Thoracic aorta (tissue), 2 donors: Measurements from ENCODE around the gene OSBP2. TPM values are rescaled to one million over a fixed set of nuclear protein-coding genes. Genes with fewer than 3 reads are reported as not detected.

ENCODE experiments used
- ATAC-seq: fragments of 150-250 bp; one replicate; pipeline ENCODE4 v1.8.0; 2017; ENCODE audit warnings: low read depth; ENCODE audit not compliant: insufficient number of reproducible peaks, low FRiP score
- DNase-seq: peaks from one replicate; pipeline ENCODE4 v3.0.0-alpha.2; 2020; ENCODE audit warnings: low spot score
- H3K27ac ChIP-seq, 2 donors: fragments of 200-600 bp; sonication (generic); 1 replicate in 1 of 2; 2 replicates in 1 of 2; pipeline ENCODE4 v1.5.1; 2016; ENCODE audit warnings: mild to moderate bottlenecking in 2 of 2, moderate library complexity in 2 of 2
- H3K27me3 ChIP-seq: fragments of 200-600 bp; sonication (generic); replicated peaks from 2 replicates; pipeline ENCODE4 v1.6.0; 2016; ENCODE audit warnings: mild to moderate bottlenecking; ENCODE audit not compliant: insufficient read depth
- H3K36me3 ChIP-seq: fragments of 200-600 bp; sonication (generic); one replicate; pipeline ENCODE4 v1.5.1; 2016
- H3K4me1 ChIP-seq, 2 donors: fragments of 200-600 bp; sonication (generic); 1 replicate in 1 of 2; 2 replicates in 1 of 2; pipeline versions ENCODE4 v1.5.1 to v1.6.0; 2016; ENCODE audit warnings: low read depth in 2 of 2, mild to moderate bottlenecking in 1 of 2; ENCODE audit not compliant: control insufficient read depth in 1 of 2
- H3K4me3 ChIP-seq: fragments of 200-600 bp; sonication (generic); 2 replicates; pipeline ENCODE4 v1.5.1; 2016; ENCODE audit warnings: mild to moderate bottlenecking
- H3K9me3 ChIP-seq: fragments of 200-600 bp; sonication (generic); 2 replicates; pipeline ENCODE4 v1.5.1; 2016
- CTCF ChIP-seq: fragments of 200-600 bp; sonication (generic); IDR thresholded peaks from one replicate; pipeline ENCODE4 v1.5.1; 2019; ENCODE audit warnings: antibody characterized with exemption
- total RNA-seq, 2 donors: library from RNA; depleted of rRNA; stranded (reverse); fragments of >200 nt; gene quantifications; one replicate each; pipeline versions ENCODE4 v1.1.0 to v1.2.3, GENCODE V29; 2016

OSBP2 gene
- total RNA-seq, 2 donors from 2014 or later: 0.71 to 3.0 TPM

DNA sequence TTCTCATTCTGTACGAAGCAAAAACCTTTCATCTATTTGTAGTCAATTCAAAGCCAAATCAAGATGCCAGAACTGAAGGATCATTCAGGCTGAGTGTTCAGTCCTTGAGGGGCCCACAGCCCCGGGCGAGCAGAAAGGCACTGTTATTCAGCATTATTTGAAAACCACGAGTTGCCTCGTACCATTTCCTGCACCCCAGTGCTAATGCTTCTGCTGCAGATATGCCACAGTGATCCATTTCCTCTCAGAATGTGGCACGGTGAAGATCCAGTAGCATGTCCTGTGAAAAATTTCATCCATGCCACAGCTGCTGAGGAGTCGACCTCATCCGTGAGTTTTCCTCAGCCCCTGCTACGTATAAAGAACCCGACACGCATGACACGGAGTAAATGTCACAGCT, 85.4 kb downstream of the OSBP2 start:
- TF ChIP-seq CTCF: no peak
- DNase-seq: no peak
- ATAC-seq: no peak
- H3K9me3 ChIP-seq: no peaks in the 10 kb centered on the region
- no peaks in the 10 kb centered on the region for H3K27me3 ChIP-seq
- H3K4me1 ChIP-seq: no peaks in the 10 kb centered on the region
- no peak overlapping the region for H3K27ac ChIP-seq
- no peaks in the 10 kb centered on the region for H3K36me3 ChIP-seq
- no peak overlapping the region for H3K4me3 ChIP-seq

DNA sequence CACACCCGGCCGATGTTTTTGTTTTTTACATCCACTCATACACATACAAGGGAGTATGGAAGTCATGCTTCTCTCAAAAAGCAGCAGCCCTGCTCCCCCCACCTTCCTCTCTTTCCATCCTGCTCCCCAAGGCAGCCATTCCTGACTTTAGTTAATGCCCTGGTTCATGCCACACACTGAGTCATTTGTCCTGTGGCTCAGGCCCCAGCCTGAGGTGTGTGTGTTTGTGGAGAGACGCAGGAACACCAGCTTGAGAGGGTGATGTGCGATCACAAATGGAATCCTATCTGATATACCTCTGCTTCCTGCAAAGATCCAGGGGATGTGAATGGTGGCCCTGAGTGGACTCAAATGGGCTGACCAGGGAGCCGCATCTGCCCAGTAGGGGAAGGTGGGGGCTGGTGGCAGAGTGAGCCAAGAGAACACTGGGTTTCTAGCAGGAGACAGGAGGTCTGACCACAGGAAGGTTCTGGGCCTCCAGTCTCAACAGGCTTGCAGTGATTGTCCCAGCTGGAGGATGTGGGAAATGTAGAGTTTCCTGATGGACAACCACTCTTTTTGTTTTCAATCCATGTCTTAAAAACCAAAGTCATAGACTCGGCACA, 86.7 kb downstream of the OSBP2 start:
- ATAC-seq (no peak), DNase-seq (no peak)
- no peak for TF ChIP-seq CTCF
- H3K9me3 ChIP-seq: no peaks in the 10 kb centered on the region
- H3K27me3 ChIP-seq: no peaks in the 10 kb centered on the region
- H3K4me3 ChIP-seq: no peak overlapping the region
- H3K4me1 ChIP-seq: no peaks in the 10 kb centered on the region
- no peak overlapping the region for H3K27ac ChIP-seq
- H3K36me3 ChIP-seq: no peaks in the 10 kb centered on the region

GRCh38 chr22:30782613-30783012, 87.9 kb downstream of the OSBP2 start:
- Histone ChIP-seq H3K4me1 (no peaks in the 10 kb centered on the region), H3K4me3 (no peak overlapping the region), H3K27ac (no peak overlapping the region), H3K36me3 (no peaks in the 10 kb centered on the region), H3K27me3 (no peaks in the 10 kb centered on the region), H3K9me3 (no peaks in the 10 kb centered on the region)
- no peak for TF ChIP-seq CTCF
- no peak for DNase-seq
- ATAC-seq: no peak

DNA sequence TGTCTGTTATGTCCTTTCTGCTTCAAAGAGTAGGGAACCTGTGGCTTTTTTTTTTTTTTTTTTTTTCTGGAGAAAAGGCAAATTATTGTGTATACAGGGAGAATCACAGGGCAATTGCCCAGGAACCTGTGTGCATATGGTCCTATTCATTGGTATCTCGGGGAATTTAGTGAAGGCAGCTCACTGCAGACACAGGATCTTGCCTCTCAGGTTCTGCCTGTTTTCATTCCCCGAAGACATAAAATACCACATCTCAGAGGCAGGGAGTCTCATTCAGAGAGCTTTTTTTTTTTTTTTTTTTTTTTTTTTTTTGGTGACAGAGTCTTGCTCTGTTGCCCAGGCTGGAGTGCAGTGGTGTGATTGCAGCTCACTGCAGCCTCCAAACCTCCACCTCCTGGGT, 88.3 kb downstream of the OSBP2 start:
- H3K4me1 ChIP-seq: no peaks in the 10 kb centered on the region
- no peak overlapping the region for H3K27ac ChIP-seq
- H3K36me3 ChIP-seq: no peaks in the 10 kb centered on the region
- DNase-seq (no peak), ATAC-seq (no peak)
- no peak for TF ChIP-seq CTCF
- H3K27me3 ChIP-seq: no peaks in the 10 kb centered on the region
- H3K4me3 ChIP-seq: no peak overlapping the region
- no peaks in the 10 kb centered on the region for H3K9me3 ChIP-seq

- no peak for ATAC-seq
- Histone ChIP-seq H3K4me3 (no peak overlapping the region), H3K27ac (no peak overlapping the region), H3K36me3 (no peaks in the 10 kb centered on the region), H3K9me3 (no peaks in the 10 kb centered on the region), H3K27me3 (no peaks in the 10 kb centered on the region), H3K4me1 (no peaks in the 10 kb centered on the region)
- no peak for DNase-seq
- no peak for TF ChIP-seq CTCF
Measured at GRCh38 chr22:30785527-30785926, 90.9 kb downstream of the OSBP2 start.
